Activated CD4-positive, alpha-beta T cell treated with anti-CD3 and anti-CD28 coated beads for 24 hours (primary cell): ENCODE measurements around the gene WDR33.

Source experiments
- DNase-seq, 2 donors: peaks; one replicate each; pipeline ENCODE4 v3.0.0-alpha.2; 2020; ENCODE audit warnings: low read depth in 2 of 2

Gene WDR33

GRCh38 chr2:127719301-127720218, 91.4 kb downstream of the WDR33 start:
- no peak for DNase-seq

DNA sequence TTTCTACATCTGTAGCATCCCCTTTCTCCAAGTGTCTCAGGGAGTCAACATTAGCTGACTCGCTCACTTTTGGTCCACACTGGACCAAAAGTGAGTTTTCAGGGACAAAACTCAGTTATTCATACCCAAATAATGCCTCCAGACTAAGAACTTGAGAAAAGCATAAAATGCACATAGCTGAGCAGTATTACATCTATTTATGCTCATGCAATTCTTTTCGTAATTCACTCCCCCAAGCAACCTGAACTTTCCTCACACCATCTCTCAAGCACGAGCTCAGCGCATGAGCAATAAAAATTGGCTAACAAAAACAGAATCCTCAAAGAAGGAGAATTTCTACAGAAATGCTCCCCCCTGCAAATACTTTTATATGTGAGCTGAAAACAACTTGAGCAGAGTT, 92.7 kb downstream of the WDR33 start:
- no peak for DNase-seq

GRCh38 chr2:127715778-127716449, 95.1 kb downstream of the WDR33 start:
- no peak for DNase-seq

GRCh38 chr2:127713562-127713961, 97.4 kb downstream of the WDR33 start:
- DNase-seq: no peak

- DNase-seq: no peak
Measured at GRCh38 chr2:127712999-127713398, 98.0 kb downstream of the WDR33 start.

DNA sequence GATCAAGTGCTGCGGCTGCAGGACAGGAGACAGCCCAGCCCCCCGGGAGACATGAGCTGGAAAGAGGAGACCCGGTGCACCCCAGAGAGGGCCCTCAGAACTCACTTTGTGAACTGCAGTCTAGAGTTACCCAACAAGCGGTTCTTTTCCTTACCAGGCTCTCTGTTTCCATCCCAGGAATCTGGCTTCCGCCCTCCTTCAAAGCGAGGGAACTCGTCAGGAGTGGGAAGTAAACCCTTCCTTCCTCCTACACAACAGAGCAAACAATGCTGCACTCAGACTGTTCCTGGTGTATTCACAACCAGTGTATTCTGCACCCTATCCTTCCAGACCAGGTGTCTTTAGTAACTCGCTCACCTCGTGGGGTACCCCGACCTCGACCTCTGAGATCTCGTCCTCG, 101.6 kb downstream of the WDR33 start:
- no peak for DNase-seq

GRCh38 chr2:127707890-127708648, 102.9 kb downstream of the WDR33 start:
- DNase-seq: no peak

DNA sequence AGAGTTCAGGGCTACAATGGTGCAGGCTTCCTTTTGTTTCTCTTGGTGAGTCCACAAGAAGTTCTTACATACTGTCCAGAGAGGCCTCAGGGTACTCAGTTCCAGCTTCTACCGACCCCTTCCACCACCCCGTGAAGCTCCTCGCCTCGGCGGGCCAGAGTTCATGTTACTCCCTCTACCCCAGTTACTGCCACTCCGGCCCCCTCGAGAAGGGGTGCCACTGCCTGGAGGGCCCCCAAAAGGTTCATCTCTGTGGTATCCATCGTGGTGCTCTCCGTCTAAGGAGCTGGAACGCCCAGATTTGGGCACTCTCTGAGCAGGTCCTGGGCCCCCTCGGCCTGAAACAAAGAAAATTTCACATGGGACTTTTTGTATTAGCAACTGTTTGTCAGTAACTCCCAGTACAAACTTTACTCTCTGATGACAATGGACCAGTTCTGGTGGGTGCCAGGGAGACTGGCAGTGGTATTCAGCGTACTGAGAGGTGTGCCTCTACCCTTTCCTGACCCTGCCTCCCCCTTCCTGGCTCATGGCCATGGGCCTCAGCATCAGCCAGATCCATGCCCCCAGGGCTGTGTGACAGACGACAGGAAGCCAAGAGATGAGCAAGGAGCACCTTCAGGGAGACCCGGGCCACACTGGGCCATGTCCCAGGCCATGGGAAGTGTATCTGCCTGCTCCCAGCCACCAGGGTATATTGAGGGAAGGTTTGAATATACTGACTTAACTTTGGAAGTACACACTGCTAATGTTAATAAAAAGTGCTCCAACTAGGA, 104.6 kb downstream of the WDR33 start:
- no peak for DNase-seq

GRCh38 chr2:127705391-127706065, 105.4 kb downstream of the WDR33 start:
- DNase-seq: no peak

DNA sequence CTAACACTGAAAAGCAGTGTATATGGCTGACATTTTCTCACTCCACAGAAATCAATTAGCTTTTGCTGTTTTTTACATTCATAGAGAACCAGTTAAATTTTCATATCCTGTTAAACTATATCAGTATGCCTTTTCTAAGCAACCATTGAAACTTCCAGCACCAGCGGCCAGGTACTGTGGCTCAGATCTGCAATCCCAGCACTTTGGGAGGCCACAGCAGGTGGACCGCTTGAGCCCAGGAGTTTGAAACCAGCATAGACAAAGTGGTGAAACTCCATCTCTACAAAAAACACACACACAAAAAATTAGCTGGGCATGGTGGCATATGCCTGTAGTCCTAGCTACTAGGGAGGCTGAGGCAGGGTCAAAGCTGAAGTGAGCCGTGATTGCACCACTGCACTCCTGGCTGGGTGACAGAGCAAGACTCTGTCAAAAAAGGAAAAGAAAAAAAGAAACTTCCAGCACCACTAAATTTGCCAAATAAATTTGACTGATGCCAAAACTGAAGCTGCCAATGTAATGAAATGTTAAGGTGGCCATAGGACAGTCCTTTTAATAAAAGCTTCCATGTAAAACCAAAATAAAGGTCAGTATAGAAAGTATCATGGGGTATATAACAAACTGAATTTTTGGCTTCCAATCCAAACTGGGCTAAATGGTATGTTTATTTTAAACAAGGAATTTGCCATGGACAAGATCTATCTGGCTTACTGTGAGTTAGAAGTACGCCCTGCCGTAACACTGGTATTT, 106.2 kb downstream of the WDR33 start:
- no peak for DNase-seq

DNA sequence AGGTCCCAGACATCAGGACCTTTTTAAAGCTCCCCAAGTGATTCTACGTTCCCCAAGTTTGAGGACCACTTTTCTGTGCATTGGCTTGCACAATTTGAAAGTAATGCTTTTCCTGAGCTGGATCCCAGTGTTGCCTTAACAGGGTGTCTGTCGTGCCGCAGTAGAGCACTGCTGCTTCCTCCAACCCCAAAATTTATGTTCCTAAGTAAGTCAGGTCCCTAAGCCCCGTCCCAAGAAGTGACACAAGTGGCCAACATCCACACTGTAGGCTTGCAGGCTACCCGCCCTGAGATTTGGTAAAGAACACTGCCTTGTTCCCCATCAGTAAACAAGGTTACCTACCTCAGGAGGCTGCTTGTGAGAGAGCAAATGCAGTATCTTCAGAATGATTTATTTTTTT, 107.7 kb downstream of the WDR33 start:
- DNase-seq: no peak

GRCh38 chr2:127702395-127703009, 108.5 kb downstream of the WDR33 start:
- DNase-seq: no peak

DNA sequence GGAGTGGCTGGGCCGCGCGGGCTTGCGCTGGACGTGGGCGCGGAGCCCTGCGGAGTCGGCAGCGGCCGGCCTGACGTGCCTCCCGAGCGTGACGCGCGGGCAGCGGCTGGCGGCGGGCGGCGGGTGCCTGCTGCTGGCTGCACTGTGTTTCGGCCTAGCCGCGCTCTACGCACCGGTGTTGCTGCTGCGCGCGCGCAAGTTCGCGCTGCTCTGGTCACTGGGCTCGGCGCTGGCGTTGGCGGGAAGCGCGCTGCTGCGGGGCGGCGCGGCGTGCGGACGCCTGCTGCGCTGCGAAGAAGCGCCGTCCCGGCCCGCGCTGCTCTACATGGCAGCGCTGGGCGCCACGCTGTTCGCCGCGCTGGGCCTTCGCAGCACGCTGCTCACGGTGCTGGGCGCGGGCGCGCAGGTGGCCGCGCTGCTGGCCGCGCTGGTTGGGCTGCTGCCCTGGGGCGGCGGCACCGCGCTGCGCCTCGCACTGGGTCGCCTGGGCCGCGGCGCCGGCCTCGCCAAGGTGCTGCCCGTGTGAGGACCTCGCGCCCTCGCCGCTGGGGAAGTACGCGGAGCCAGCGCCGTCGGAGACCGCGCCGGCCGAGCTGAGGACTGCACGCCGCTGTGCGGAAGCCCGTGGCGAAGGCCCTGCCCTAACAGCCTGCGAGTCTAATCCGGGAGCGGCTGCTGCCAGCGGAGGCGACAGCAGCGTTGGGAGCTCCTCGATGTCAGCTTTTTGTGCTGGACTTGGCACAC, 109.1 kb downstream of the WDR33 start:
- peak; percentile 57 to 61 for DNase-seq

DNA sequence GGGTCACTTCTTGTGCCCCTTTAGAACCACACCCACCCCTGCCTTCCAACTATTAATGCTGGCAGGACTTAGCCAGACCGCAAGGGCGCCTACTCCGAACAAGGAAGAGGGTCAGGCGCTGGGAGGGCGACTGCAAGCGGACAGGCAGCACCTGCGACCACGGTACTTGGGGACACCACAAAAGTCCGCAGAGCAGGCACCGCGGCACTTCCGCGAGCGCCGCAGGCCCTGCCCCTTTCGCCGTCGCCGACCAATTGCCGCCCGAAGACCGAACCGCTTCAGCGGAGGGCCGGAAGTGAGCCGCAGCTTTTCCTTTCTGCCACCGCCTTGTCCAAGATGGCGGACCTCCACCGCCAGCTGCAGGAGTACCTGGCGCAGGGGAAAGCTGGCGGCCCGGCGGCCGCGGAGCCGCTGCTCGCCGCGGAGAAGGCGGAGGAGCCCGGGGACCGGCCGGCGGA, 109.7 kb downstream of the WDR33 start, which contains the start of gene SFT2D3:
Gene SFT2D3 (plus strand): TSS at position 305 of the 458 bp plus-strand sequence. CDS start 32 bp downstream, at position 337.
- DNase-seq: peak; percentile 84 to 85

DNA sequence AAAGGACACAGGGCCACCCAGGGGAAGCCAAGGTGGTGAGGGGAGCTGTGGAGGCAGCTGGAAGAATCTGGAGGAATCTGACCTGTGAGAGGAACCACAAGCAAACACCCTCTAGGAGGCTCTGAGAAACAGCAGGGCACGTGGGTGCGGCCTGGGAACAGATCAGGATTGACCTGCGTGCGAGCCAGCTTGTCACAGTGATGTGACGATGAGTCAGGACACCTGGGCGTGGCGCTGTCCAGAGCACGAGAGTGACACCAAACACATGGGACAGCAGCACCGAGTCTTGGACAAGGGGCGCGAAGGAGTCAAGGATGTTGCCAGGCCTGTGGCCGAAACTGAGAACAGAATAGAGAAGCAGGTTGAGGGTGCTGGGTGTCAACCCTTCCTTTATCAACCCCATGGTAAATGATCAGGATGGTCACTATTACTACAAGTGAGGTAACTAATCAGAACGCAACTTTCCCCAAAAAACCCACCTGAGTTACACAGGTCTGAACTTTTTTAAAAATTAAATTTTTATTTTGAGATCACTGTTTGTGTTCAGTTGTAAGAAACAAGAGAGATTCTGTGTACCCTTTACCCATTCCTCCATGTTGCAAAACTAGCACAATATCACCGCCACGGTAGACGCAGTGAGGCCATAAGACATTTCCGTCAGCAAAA, 110.3 kb downstream of the WDR33 start:
- DNase-seq: peak in 1 of 2 donors; percentile 10

DNA sequence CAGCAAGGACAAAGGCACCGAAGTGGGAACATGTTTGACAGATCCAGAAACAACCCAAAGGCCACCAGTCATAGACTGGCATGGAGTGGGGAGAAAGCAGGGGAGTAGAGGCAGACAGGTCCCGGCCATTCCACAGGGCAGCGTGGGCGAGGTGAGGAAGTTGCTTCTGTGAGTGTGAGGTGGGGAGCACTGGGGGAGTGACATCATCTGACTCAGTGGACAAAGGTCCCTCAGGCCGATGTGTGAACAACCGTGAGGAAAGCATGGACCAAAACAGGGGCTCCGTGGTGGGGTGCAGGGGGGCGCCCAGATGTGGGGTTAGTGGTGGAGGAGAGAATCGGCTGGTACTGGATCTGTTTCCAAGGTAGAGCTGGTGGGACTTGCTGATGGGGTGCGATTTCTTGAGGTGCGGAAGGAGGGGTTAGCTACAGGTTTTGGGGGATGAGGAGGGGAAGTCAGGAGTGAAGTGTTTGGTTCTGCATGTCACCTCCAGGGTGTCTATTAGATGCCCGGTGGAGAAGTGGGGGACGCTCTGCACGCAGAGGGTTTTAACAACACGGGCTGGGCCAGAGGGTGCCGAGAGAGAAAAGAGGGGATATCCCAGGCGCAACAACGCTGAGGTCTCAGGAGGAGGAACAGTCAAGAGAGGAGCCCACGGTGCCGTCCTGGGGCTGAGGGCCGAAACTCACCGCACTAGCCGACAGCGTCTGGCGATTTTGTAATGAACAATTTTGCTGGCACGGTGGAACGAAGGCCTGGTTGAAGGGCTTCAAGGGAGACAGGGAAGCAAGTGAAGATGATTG, 112.2 kb downstream of the WDR33 start:
- DNase-seq: no peak

DNA sequence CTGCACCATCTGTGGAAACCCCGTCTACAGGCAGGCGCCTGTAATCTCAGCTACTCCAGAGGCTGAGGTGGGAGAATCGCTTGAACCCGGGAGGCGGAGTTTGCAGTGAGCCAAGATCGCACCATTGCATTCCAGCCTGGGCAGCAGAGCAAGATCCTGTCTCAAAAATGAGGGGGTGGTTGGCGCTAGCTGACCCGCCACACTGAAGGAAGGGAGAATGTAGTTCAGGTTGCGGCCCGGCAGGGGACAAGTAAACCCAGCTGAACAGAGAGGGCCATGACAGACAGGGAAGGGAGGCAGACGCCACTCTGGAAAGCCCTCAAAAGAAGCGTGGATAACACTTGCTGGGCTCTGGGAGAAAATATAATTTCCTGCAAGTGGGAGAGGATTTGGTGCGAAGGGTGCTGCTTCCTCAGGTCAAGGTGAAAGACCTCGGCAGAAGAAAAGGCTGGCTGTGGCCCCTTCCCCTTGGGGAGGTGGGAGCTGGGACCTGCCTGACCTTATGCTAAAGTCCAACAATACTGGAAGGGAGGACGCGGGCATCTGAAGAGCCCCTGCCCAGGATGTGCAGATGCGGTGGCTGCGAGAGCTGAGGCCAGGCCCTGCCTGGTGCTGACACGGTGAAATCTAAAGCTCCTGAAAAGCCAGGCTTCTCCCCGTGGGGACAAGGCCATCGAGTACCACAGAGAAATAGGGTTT, 113.3 kb downstream of the WDR33 start:
- no peak for DNase-seq
